Epidermal melanocyte (primary cell): Measurements from ENCODE around the gene PCDHGC4.

Experiments used
- DNase-seq: peaks from one replicate; pipeline ENCODE4 v3.0.0; 2011; ENCODE audit warnings: low spot score; ENCODE audit not compliant: insufficient read length

Gene PCDHGC4

GRCh38 chr5:141490271-141490670 lies 5.4 kb downstream of the PCDHGC4 start:
- no peak for DNase-seq

DNA sequence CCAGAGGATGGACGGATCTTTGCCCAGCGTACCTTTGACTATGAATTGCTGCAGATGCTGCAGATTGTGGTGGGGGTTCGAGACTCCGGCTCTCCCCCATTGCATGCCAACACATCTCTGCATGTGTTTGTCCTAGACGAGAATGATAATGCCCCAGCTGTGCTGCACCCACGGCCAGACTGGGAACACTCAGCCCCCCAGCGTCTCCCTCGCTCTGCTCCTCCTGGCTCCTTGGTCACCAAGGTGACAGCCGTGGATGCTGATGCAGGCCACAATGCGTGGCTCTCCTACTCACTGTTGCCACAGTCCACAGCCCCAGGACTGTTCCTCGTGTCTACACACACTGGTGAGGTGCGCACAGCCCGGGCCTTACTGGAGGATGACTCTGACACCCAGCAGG lies 5.9 kb downstream of the PCDHGC4 start:
- no peak for DNase-seq

DNA sequence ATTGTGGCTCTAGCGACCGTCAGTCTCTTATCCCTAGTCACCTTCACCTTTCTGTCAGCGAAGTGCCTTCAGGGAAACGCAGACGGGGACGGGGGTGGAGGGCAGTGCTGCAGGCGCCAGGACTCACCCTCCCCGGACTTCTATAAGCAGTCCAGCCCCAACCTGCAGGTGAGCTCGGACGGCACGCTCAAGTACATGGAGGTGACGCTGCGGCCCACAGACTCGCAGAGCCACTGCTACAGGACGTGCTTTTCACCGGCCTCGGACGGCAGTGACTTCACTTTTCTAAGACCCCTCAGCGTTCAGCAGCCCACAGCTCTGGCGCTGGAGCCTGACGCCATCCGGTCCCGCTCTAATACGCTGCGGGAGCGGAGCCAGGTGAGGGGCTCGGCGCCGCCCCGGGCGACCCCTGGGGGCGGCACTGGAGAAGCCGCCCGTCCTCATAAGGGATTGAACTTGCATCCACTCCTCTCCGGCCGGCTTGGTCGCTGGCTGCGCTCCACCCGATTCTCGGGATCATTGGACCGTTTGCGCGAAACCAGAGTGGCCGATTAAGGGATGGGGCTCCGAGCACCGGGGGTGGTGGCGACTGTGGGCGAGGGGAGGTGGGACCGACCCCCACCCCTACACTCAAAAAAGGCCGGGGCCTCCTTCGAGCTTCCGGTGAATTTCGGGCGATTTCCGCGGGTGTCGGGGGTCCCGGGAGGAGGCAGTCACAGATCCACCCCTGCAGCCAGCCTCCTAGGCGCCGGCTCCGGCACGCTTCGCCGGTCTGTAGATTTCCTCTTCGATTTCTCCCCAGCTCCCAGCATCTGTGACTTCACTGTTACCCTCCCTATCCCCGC lies 6.7 kb downstream of the PCDHGC4 start:
- no peak for DNase-seq

DNA sequence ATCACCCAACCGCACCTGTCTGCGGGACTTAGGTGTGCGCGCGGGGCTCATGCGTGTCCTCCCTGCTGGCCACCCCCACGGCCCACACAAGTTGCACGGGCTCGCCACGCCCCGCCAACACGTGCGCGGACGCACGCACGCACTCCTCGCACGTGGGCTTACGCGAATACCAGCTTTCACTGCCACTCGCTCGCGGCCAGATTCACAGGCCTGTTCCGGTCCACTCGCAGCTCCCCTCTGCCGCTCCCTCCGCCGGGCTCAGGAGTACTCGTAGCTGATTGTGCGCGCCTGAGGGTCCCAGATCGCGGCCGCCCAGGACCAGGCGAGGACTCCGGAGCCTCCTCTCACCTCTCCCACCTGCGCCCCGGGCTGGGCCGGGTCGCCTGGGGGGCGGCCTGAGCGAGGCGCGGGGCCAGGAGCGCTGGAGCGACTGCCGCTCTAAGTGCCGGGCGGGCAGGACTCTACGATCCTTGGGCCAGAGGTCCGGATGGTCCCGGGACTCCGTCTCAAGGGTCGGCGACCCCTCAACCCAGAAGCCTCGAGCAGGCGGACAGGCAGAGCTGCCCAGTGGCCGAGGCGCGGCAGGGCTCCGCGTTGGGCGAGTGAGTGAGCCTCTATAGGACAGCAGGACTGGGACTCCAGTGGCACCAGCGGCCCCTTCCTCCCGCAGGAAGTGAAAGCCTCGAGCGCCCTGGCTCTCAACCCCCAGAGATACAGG lies 7.5 kb downstream of the PCDHGC4 start:
- no peak for DNase-seq

DNA sequence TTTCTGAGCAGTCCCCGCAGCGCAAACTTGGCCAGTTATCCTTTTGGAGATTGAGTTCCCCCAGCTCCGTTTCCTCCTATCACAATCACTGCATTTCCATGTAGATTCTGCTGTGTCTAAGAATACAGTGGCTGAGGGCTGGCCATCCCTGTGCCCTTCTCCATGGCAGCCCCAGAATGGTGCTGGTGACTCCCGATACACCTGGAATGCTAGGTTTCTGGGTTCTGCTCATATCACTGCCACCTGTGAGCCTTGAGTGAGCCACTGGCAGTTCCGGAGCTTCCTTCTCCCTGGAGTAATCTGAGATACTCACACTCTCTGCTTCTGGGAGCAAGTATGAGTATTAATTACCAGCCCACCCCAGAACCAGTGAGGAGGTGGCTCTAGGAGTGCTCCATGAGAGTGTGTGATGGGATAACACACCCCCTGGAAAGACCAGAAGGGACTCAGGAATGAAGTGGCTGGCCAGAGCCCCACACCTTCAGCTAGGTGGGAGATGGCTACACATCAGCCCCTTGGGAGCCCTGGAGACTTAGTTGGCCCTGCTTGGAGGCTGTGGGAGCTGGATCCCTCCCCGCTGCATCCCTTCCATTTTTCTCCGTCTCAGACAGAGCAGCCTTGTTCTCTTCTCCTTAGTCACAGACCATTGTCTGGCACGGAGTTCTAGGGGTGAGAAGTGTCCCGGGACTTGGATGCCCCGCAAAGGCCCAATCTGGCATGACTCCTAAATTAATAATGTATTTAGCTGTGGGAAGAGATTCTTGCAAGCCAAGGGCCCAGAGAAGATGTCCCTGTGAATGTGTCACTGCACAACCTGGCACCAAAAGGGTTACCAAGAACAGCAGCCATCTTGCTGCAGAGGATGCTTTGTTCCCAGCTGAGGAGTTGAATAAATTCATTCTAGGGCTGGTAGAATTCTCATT lies 8.9 kb downstream of the PCDHGC4 start:
- peak; percentile 81 for DNase-seq

DNA sequence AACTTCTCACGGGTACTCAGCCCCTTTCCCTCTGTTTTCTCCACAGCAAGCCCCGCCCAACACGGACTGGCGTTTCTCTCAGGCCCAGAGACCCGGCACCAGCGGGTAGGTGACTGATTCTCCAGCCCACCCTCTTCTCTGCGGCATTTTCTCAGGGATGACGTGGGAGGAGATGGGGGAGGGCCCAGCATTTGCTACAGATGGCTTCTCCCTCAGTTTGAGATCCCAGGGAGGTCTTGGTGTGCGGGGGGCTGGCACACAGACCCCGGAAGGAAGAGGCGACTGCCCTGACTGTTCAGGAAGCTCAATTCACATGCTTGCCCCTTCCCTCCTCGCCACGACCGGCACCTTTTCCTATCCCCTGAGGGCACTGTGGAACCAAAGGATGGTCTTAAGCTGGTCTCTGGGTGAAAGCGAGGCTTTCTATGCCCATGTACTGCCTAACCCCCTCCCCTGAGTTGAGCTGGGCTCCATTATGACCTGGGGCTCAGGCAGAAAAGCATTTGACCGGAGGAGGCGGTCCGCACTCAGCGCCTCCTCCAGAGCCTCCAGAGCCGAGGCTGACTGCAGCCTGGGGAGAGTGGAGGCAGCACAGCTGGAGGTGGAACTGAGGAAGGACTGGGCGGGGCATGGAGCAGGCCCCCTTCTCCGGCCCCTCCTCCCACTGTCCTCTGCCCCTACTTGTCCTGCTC lies 10.1 kb downstream of the PCDHGC4 start:
- no peak for DNase-seq

- no peak for DNase-seq
Observed at GRCh38 chr5:141495453-141495811, 10.6 kb downstream of the PCDHGC4 start.

DNA sequence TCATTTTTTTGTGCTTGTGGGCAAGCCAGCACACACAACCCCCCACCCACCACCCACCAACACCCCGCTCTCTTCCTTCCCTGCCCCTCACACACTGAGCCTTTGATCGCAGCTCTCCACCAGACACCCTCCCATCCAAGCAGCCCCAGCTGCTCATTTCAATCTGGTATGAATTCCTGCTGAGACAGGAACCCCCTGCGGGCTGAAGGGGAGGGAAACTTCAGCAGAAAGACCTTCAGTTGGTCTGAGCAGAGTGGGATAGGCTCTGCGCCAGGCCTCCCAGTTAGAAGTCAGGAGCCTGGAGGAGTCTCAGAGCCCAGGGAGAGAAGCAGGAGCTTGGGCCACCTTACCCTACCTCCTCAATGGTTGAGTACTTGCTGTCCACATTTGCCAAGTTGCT lies 11.2 kb downstream of the PCDHGC4 start:
- peak; percentile 65 for DNase-seq

DNA sequence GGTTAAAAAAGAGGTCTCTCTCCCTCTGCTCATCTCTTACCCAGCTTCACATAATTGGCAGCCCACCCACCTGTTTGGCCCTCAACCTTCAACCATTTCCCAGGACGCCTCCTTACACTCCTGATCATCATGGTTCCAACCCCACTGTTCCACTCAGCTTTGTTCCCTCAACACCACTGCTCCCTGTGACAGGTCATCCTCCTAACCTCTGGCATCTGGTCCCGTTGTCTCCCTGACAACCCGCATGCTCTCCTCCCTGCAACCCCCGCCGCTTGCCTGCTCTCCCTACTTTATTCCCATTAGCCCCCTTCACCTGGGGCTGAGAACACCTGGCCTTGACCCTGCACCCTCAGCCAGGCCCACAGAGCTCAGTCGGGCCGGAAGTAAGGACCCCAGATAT lies 16.9 kb downstream of the PCDHGC4 start:
- no peak for DNase-seq

DNA sequence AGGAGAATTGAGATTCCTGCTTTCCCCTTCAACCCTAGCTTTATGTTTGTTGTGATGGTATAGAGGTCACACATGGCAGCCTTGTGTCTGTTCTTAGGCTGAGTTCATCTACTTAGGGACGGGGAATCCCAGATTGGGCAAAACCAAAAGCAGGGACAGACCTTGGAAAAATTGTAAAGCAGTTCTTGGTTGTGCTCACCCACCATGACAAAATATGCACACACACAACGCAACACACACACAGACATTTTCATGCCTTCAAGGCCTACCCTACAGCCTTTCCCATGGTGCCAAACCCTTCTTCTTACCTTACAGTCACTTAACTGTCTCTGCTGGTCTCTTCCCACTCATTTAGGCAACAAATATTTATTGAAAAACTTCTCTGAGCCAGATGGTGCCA lies 18.9 kb downstream of the PCDHGC4 start:
- DNase-seq = no peak

- DNase-seq = no peak
Observed at GRCh38 chr5:141504216-141504615, 19.4 kb downstream of the PCDHGC4 start.

GRCh38 chr5:141506381-141507155 lies 21.7 kb downstream of the PCDHGC4 start:
- no peak for DNase-seq

DNA sequence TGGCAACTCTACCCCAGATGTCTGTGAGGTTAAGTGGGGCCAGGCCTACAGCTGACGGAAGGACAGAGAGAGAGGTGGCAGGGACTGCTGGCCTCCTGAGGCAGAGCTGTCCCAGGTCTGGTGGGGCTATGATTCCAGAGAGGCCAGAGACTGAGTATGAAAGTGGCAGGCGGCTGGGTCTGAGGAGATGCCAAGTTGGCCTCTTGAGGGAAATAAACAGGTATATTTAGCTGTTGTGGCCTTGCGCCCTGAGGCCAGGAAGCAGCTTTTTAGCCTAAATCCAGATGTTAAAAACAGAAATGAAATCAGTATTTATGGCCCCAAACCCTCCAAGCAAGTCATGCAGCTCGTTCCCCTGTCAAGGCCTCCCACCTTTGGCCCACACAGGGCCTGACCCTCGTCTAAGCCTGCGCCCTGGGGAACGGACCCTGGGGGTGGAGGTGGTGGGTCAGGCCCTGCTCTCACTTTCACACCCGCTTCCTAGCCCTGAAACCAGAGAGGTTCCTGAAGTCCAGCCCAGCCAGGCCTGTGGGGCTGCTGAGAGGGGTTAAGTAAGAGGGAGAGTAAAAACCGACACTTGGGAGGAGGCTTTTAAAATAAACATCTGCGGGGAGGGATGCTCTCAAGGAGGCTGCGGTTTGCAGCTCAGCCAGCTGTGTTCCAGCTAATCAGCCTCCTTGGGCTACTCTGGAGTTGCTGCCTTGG lies 22.7 kb downstream of the PCDHGC4 start:
- DNase-seq = no peak

- DNase-seq = no peak
Observed at GRCh38 chr5:141508440-141508797, 23.6 kb downstream of the PCDHGC4 start.

DNA sequence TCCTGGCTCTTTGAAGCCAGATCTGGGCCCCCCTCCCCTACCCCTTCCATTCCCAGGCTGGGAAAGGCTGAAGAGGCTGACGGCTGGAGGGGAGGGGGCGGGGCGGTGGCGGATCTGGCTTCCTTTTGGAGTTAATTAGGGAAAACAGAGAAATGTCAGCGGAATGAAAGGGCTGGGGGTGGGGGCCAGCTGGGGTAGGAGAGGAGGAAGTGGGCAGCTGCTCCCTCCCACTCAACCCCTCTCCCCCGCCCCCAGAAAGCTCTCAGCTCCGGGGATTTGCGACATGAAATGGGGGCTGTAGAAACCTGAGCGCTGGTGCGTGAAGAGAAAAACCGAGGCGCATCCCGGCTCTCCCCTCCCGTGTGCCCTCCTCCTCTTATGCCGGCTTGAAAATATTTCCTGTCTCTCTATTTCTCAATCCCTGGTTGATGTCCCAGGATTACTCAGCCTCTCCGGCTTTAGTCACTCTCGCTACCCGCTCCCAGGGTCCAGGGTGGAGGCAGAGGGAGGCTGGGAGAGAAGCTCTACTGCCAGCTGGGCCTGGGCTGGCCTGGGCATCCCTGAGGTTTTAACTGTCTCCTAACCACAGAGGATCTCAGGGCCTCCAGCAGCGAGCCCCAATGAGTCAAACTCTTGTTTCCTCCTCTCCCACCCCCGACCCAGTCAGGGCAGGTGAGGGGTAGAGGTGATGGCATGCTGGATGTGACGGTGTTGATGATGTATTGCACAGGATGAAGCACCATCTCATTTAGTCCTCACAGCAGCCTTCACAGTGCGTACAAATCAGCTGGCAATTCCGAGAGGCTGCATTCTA lies 24.2 kb downstream of the PCDHGC4 start:
- DNase-seq = peak; percentile 80

DNA sequence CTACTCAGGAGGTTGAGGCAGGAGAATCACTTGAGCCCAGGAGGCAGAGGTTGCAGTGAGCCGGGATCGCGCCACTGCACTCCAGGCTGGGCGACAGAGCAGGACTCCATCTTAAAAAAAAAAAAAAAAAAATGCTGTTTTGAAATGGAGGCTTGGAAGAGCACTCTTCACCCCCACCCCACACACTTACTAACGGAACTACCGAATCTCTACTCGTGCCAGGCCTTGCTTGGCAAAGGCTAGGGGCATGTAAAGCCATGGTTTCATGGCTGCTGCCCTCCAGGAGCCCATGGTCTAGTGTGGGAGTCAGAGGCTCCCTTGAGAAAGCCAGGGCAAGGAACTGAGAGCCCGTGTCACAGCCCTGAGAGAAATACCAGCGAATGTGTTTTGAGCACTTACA lies 25.3 kb downstream of the PCDHGC4 start:
- no peak for DNase-seq

- no peak for DNase-seq
Observed at GRCh38 chr5:141510850-141511601, 26.2 kb downstream of the PCDHGC4 start.

GRCh38 chr5:141511771-141512325 lies 27.0 kb downstream of the PCDHGC4 start:
- DNase-seq = no peak
